ENCODE results near the gene TSPAN32. TPM values are rescaled to one million over a fixed set of nuclear protein-coding genes. Genes with fewer than 3 reads are reported as not detected.

Gene TSPAN32
- polyA plus RNA-seq, 2 of the 4 experiments (the other 2 are of a cell fraction): not detected

- TF ChIP-seq MAZ (IDR thresholded peaks at IDR 0.05; ENCODE audit: borderline replicate concordance, low read depth, low read length): no peak
- no peak for TF ChIP-seq GATA3 (IDR thresholded peaks at IDR 0.05; ENCODE audit: borderline replicate concordance)
These were observed 43.2 kb downstream of the TSPAN32 start (continued) for GRCh38 chr11:2345050-2345449.

DNA sequence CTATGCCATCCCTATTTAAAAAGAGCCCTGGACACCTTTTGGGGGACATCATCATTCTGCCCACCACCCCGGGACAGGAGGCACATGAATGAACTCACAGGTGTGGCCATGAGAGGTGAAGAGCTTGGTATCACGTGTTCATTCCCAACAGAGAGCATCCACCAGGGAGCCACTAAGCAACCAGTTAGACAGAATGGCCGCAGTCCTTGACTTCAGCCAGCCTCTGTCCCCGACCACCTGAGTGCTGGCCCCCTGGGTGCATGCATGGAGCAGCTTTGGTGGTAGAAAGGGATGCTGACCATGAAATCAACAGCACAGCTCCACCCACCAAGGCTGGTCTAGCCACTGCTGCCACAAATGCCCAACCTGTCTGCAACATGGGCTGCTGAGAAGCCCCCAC, 44.2 kb downstream of the TSPAN32 start:
- H3K4me3 ChIP-seq: no peak overlapping the region
- FAIRE-seq (no peak), ATAC-seq (no peak), DNase-seq (ENCODE audit: low read depth in 1 of 2, low spot score in 1 of 2) (no peak)
- TF ChIP-seq SREBF2 (IDR thresholded peaks at IDR 0.05): no peak
- no peak for TF ChIP-seq HOXB5 (CRISPR knock-in tag; IDR thresholded peaks at IDR 0.05)
- TF ChIP-seq HDAC2 (IDR thresholded peaks at IDR 0.05): no peak
- TF ChIP-seq FOSB (CRISPR knock-in tag; IDR thresholded peaks at IDR 0.05): no peak
- no peak for TF ChIP-seq PHF8 (IDR thresholded peaks at IDR 0.05; ENCODE audit: borderline replicate concordance, low read depth)
- TF ChIP-seq TFCP2L1 (CRISPR knock-in tag; IDR thresholded peaks at IDR 0.05): no peak
- no peak for TF ChIP-seq CTCF (IDR thresholded peaks at IDR 0.05)
- no peak overlapping the region for H3K27ac ChIP-seq
- no peaks in the 10 kb centered on the region for H3K4me1 ChIP-seq
- H3K9me3 ChIP-seq: peaks cover 3% of the 10 kb centered on the region; the same call in 1 of the 3 replicates
- ChIA-PET POLR2A (no interaction called here), CTCF (interaction anchor here (0.8 to 1.6 kb wide), 2 partner anchors 41 to 74 kb away, joined by 3 to 6 read pairs; no protein-coding TSS in a partner anchor)
- no peak overlapping the region for H3K4me2 ChIP-seq
- WGBS (ENCODE audit: missing lambda C conversion rate): 2% methylated on average over 3 of the region's 4 CpGs

DNA sequence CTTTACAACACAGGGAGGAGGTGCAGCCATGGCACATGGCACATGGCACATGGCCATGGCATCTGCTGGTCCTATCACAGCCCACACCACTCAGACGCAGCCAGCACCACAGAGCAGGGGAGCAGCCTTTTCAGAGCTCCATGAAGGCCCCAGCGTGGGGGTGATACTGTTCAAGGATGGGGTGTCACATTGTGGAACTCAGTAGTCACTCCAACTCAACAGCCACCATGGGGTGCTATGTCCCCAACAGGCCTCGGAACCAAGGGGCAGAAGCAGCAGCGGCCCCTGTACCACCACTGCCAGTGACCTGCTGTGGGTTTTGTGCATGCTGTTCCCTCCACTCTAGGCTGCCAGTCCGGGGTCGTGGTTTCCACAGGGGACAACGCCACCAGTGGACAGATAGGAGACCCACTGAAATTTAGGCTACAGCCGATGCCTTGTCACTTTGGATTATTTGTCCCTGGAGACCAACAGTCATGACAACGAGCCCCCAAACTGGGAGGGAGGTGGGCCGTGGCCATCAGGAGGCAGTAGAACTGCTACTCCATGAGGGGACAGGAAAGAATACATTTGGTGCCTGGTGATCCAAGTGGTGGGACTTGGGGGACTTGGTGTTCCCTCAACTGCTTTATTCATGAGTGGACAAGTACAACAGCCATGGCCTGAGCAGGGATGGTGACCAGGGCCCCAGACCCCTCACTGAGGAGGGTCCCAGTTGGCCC, 44.9 kb downstream of the TSPAN32 start:
- ChIA-PET CTCF (interaction anchor here (1.6 kb wide), 1 partner anchor 73 kb away, joined by 6 read pairs; no protein-coding TSS in a partner anchor), POLR2A (no interaction called here)
- Histone ChIP-seq H3K9me3 (peaks cover 3% of the 10 kb centered on the region; the same call in 1 of the 3 replicates), H3K4me1 (no peaks in the 10 kb centered on the region), H3K4me3 (no peak overlapping the region), H3K4me2 (no peak overlapping the region), H3K27ac (no peak overlapping the region)
- FAIRE-seq: no peak
- ATAC-seq: no peak
- WGBS (ENCODE audit: missing lambda C conversion rate): 19% methylated on average over 10 of the region's 10 CpGs
- TF ChIP-seq REST (IDR thresholded peaks at IDR 0.05) (no peak), HEYL (CRISPR knock-in tag; IDR thresholded peaks at IDR 0.05) (no peak), CBX2 (IDR thresholded peaks at IDR 0.05; ENCODE audit: borderline replicate concordance, low read depth) (no peak), CHD4 (IDR thresholded peaks at IDR 0.05; ENCODE audit: borderline replicate concordance) (no peak), KDM1A (IDR thresholded peaks at IDR 0.05; ENCODE audit: low read depth) (no peak), NR3C1 (IDR thresholded peaks at IDR 0.05) (no peak), KDM5A (IDR thresholded peaks at IDR 0.05) (no peak), HOXB5 (CRISPR knock-in tag; IDR thresholded peaks at IDR 0.05) (no peak), HMGXB4 (CRISPR knock-in tag; IDR thresholded peaks at IDR 0.05; ENCODE audit: borderline replicate concordance) (no peak), PHF8 (IDR thresholded peaks at IDR 0.05; ENCODE audit: borderline replicate concordance, low read depth) (no peak), CEBPB (IDR thresholded peaks at IDR 0.05) (no peak)
- TF ChIP-seq, protein P1, sequence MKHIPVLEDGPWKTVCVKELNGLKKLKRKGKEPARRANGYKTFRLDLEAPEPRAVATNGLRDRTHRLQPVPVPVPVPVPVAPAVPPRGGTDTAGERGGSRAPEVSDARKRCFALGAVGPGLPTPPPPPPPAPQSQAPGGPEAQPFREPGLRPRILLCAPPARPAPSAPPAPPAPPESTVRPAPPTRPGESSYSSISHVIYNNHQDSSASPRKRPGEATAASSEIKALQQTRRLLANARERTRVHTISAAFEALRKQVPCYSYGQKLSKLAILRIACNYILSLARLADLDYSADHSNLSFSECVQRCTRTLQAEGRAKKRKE (CRISPR knock-in tag; IDR thresholded peaks at IDR 0.05; ENCODE audit: low read depth): no peak
- DNase-seq (ENCODE audit: low read depth in 1 of 2, low spot score in 1 of 2): no peak

Data from A549 (cell line).